Sigmoid colon (tissue), 7 donors: Measurements from ENCODE around the gene ZBTB7C. TPM values are rescaled to one million over a fixed set of nuclear protein-coding genes. Genes with fewer than 3 reads are reported as not detected.

Experiments used
- DNase-seq: peaks from one replicate; pipeline ENCODE4 v3.0.0-alpha.2; 2019
- H3K27ac ChIP-seq, 4 donors: fragments of 200-600 bp; sonication (generic); one replicate each; pipeline ENCODE4 v1.5.1; 2016 to 2019; ENCODE audit warnings: mild to moderate bottlenecking in 1 of 4
- H3K27me3 ChIP-seq, 3 donors: fragments of 200-600 bp; sonication (generic); one replicate each; pipeline ENCODE4 v1.5.1; 2019; ENCODE audit warnings: mild to moderate bottlenecking in 1 of 3
- H3K36me3 ChIP-seq, 4 donors: fragments of 200-600 bp; sonication (generic); one replicate each; pipeline ENCODE4 v1.5.1; 2016 to 2019
- H3K4me1 ChIP-seq, 4 donors: fragments of 200-600 bp; sonication (generic); one replicate each; pipeline ENCODE4 v1.5.1; 2017 to 2019
- H3K4me3 ChIP-seq, 4 donors: fragments of 200-600 bp; sonication (generic); one replicate each; pipeline ENCODE4 v1.5.1; 2017 to 2019; ENCODE audit warnings: mild to moderate bottlenecking in 2 of 4, moderate library complexity in 1 of 4
- H3K9me3 ChIP-seq, 4 donors: fragments of 200-600 bp in 3 of 4; sonication (generic) in 3 of 4; one replicate each; pipeline versions ENCODE4 v1.5.1 to v1.6.1; 2013 to 2019
- CTCF ChIP-seq, 4 experiments: fragments of 450-650 bp in 3 of 4; fragments of 200-600 bp in 1 of 4; IDR thresholded peaks; one replicate each; pipeline ENCODE4 v1.5.1; 2016 to 2019; ENCODE audit warnings: antibody characterized with exemption in 4 of 4, mild to moderate bottlenecking in 3 of 4, moderate library complexity in 2 of 4
- EP300 ChIP-seq, 4 donors: sonication (generic); formaldehyde crosslinking; IDR thresholded peaks; one replicate each; pipeline ENCODE4 v1.6.1; 2017; ENCODE audit warnings: antibody characterized with exemption in 4 of 4
- POLR2A ChIP-seq, 2 donors: fragments of 450-650 bp; IDR thresholded peaks; one replicate each; pipeline ENCODE4 v1.6.1; 2016; ENCODE audit warnings: antibody characterized with exemption in 2 of 2, mild to moderate bottlenecking in 2 of 2, moderate library complexity in 2 of 2
- POLR2AphosphoS5 ChIP-seq, 4 donors: sonication (generic); formaldehyde crosslinking; IDR thresholded peaks; one replicate each; pipeline ENCODE4 v1.6.1; 2017; ENCODE audit warnings: antibody characterized with exemption in 4 of 4
- WGBS, 2 donors: extraction: QIAGEN DNeasy Blood & Tissue Kit; methylation state at CpG; one replicate each; pipeline ENCODE4 v1.1.7; 2013; 5-methylcytosine and 5-hydroxymethylcytosine counted together
- intact Hi-C: fragments of 100-400 bp; cut with DNase I; formaldehyde crosslinking; loops from one replicate; pipeline ENCODE4 v1.15.1; 2023
- polyA plus RNA-seq, 3 donors: library from polyadenylated mRNA; stranded (reverse); fragments of 200-250 nt; gene quantifications; one replicate each; pipeline ENCODE4 v1.2.3, GENCODE V29; 2013
- total RNA-seq, 4 donors: library from RNA; depleted of rRNA; stranded (reverse); fragments of >200 nt; gene quantifications; one replicate each; pipeline ENCODE4 v1.1.0, GENCODE V29; 2016
- donor health status: healthy with polysubstance abuse.
- donor health status: Bipolar disorder and iron deficiency.
- donor health status: healthy.

The ZBTB7C gene
- total and polyA plus RNA-seq, 7 donors, result 0.41 to 18.6 (median 1.7) TPM

DNA sequence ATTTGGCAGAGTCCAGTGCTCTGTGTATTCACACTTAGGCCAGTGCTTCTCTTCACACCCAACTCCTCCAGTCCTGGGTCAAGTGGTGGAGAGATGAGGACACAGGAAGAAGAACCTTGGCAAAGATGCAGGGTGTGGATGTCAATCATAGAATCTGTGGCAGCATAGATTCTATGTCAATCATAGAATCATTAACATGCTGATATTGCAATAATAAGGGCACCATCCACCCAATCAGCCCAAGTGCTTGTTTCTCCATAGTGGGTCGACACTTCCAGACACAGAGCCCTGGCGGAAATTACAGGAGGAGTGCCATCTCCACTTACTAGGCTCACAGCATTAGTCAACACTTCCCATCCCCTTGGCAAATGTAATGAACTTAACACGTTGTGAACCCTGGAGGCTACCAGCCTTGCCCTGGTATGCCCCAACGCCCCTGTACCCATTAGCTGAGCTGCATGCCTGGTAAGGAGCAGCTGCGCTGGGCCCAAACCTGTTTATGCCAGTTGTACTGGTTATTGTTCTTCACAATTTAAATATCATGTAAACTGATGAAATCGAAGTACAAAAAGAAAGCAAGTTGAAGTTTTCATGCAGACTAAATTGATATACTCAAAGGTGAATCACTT, 317.2 kb downstream of the ZBTB7C start:
- 89 to 93% methylated on average over 6 of the region's 6 CpGs for WGBS, 2 donors
- no peak for TF ChIP-seq POLR2AphosphoS5 (IDR thresholded peaks at IDR 0.05)
- no peak for TF ChIP-seq EP300 (IDR thresholded peaks at IDR 0.05)
- TF ChIP-seq CTCF (IDR thresholded peaks at IDR 0.05), result no peak
- TF ChIP-seq POLR2A (IDR thresholded peaks at IDR 0.05), result no peak
- Histone ChIP-seq H3K4me1 (no peaks in the 10 kb centered on the region), H3K27ac (no peak overlapping the region), H3K9me3 (no peaks in the 10 kb centered on the region), H3K27me3 (no peaks in the 10 kb centered on the region), H3K36me3 (no peaks in the 10 kb centered on the region), H3K4me3 (no peak overlapping the region)
- intact Hi-C loops, result no loop called here
- DNase-seq, result no peak

GRCh38 chr18:48090702-48091101, 318.5 kb downstream of the ZBTB7C start:
- Histone ChIP-seq H3K27me3 (no peaks in the 10 kb centered on the region), H3K36me3 (no peaks in the 10 kb centered on the region), H3K4me3 (no peak overlapping the region), H3K27ac (no peak overlapping the region), H3K4me1 (no peaks in the 10 kb centered on the region), H3K9me3 (no peaks in the 10 kb centered on the region)
- TF ChIP-seq POLR2A (IDR thresholded peaks at IDR 0.05) (no peak), CTCF (IDR thresholded peaks at IDR 0.05) (no peak), POLR2AphosphoS5 (IDR thresholded peaks at IDR 0.05) (no peak), EP300 (IDR thresholded peaks at IDR 0.05) (no peak)
- intact Hi-C loops, result no loop called here
- no peak for DNase-seq
- 83 to 94% methylated on average over 1 of the region's 1 CpG for WGBS, 2 donors

DNA sequence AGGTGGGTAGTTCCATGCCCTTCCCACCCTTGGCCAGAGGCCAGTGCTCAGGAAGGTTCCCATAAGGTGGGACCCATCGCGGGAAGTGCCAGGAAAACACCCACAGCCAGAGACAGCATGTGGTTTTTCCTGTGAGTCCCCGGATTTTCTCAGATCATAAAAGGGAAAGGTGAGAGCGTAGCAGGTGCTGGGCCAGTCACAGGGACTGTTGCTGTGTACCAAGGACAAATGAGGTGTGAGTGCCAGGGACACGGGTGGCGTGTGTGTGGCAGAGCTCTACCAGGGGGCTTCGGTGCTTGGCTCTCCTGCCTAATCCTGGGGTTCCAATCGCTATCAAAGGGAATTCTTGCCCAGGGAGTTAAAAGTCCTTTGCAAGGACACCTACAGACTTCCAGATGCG, 319.2 kb downstream of the ZBTB7C start:
- no peak for TF ChIP-seq POLR2AphosphoS5 (IDR thresholded peaks at IDR 0.05)
- no peak for TF ChIP-seq EP300 (IDR thresholded peaks at IDR 0.05)
- Histone ChIP-seq H3K27ac (no peak overlapping the region), H3K9me3 (no peaks in the 10 kb centered on the region), H3K4me3 (no peak overlapping the region), H3K36me3 (no peaks in the 10 kb centered on the region), H3K4me1 (no peaks in the 10 kb centered on the region), H3K27me3 (no peaks in the 10 kb centered on the region)
- WGBS, 2 donors, result 84 to 89% methylated on average over 9 of the region's 9 CpGs
- DNase-seq, result no peak
- intact Hi-C loops, result no loop called here

- DNase-seq, result no peak
- 79 to 87% methylated on average over 4 of the region's 4 CpGs for WGBS, 2 donors
- Histone ChIP-seq H3K4me1 (no peaks in the 10 kb centered on the region), H3K36me3 (no peaks in the 10 kb centered on the region), H3K27ac (no peak overlapping the region), H3K9me3 (no peaks in the 10 kb centered on the region), H3K27me3 (no peaks in the 10 kb centered on the region), H3K4me3 (no peak overlapping the region)
- TF ChIP-seq EP300 (IDR thresholded peaks at IDR 0.05) (no peak), POLR2A (IDR thresholded peaks at IDR 0.05) (no peak), CTCF (IDR thresholded peaks at IDR 0.05) (no peak), POLR2AphosphoS5 (IDR thresholded peaks at IDR 0.05) (no peak)
- intact Hi-C loops, result no loop called here
These were observed 323.2 kb downstream of the ZBTB7C start for GRCh38 chr18:48085781-48086487.

DNA sequence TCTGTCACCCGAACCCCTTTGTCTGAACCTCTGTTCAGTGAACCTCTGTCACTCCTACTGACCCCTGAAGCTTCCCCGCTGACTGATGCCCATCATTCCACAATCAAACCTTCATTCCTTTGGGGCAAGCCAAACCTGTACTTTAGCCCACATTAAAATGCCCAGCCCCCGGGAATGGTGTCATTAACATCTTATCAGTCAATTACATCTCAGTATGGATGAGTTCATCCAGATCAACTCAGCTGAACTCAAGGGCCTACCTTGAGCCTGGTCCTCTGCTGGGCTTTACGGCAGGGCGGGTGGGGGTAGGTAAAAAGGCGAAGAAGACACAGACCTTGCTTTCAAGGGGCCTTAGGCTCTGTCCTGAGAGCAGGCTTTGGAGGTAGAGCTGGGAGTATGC, 324.3 kb downstream of the ZBTB7C start:
- H3K27ac ChIP-seq, result no peak overlapping the region
- WGBS, 2 donors, result 46 to 74% methylated on average over 6 of the region's 6 CpGs
- no peak for DNase-seq
- no peaks in the 10 kb centered on the region for H3K4me1 ChIP-seq
- TF ChIP-seq POLR2AphosphoS5 (IDR thresholded peaks at IDR 0.05), result no peak
- TF ChIP-seq EP300 (IDR thresholded peaks at IDR 0.05), result no peak
- TF ChIP-seq POLR2A (IDR thresholded peaks at IDR 0.05), result no peak
- no peak for TF ChIP-seq CTCF (IDR thresholded peaks at IDR 0.05)
- H3K36me3 ChIP-seq, result no peaks in the 10 kb centered on the region
- H3K9me3 ChIP-seq, result no peaks in the 10 kb centered on the region
- no peaks in the 10 kb centered on the region for H3K27me3 ChIP-seq
- intact Hi-C loops, result no loop called here
- H3K4me3 ChIP-seq, result no peak overlapping the region
